ENCODE results near the gene AKR1C2.
"Not testable (repeated sequence)": the region's sequence is repeated elsewhere in the genome, so short reads cannot be mapped to it uniquely, and the experiment has no call there.

GRCh38 chr10:5011392-5011791 is 7.7 kb upstream of the AKR1C2 start:
- TF ChIP-seq BHLHE40 (IDR thresholded peaks at IDR 0.05; ENCODE audit: low read depth, low read length); EP300 (IDR thresholded peaks at IDR 0.05); CTCF (IDR thresholded peaks at IDR 0.05); REST (IDR thresholded peaks at IDR 0.05); MAX (IDR thresholded peaks at IDR 0.05); FOSB (CRISPR knock-in tag; IDR thresholded peaks at IDR 0.05); RNF2 (IDR thresholded peaks at IDR 0.05; ENCODE audit: borderline replicate concordance, low read depth); ELK1 (IDR thresholded peaks at IDR 0.05; ENCODE audit: low read depth, low read length); CHD2 (IDR thresholded peaks at IDR 0.05; ENCODE audit: low read length, partially characterized antibody); JUNB (IDR thresholded peaks at IDR 0.05): not testable (repeated sequence)

Measured in A549 (cell line).